ENCODE data around the gene PDE8B.

- no peak for TF ChIP-seq CTCF (conservative IDR thresholded peaks at IDR 0.05; ENCODE audit: low read depth in 2 of 2)
- no peak for TF ChIP-seq POLR2AphosphoS5 (IDR thresholded peaks at IDR 0.05; ENCODE audit: low read depth)
- TF ChIP-seq EZH2 (IDR thresholded peaks at IDR 0.05; ENCODE audit: low read depth, unreplicated experiment), result no peak
- TF ChIP-seq CREB1 (CRISPR knock-in tag; IDR thresholded peaks at IDR 0.05; ENCODE audit: low read depth), result no peak
These were observed 210.5 kb downstream of the PDE8B start for GRCh38 chr5:77420940-77421339.

All from GM23338 (cell line).